ENCODE results near the gene PAX4. TPM values are rescaled to one million over a fixed set of nuclear protein-coding genes. Genes with fewer than 3 reads are reported as not detected.

PAX4 gene
- total and polyA plus RNA-seq, 9 of the 15 experiments (the other 6 are each of a cell fraction or from before 2014, with no cell fraction given), result not detected

GRCh38 chr7:127588697-127589482 is 29.1 kb downstream of the PAX4 start (continued):
- no peak for TF ChIP-seq CUX1 (CRISPR knock-in tag; IDR thresholded peaks at IDR 0.05)
- no peak for TF ChIP-seq ZNF184 (CRISPR knock-in tag; IDR thresholded peaks at IDR 0.05)
- no peak for TF ChIP-seq STAG1 (CRISPR knock-in tag; IDR thresholded peaks at IDR 0.05; ENCODE audit: borderline replicate concordance)
- 0 out of 4 replicates have a peak, but pooled peaks of 1 of the 2 experiments have one; percentile 28 for TF ChIP-seq MLX (CRISPR knock-in tag; conservative IDR thresholded peaks at IDR 0.05)
- TF ChIP-seq CBFA2T3 (IDR thresholded peaks at IDR 0.05), result peak; percentile 39; the same call in 1 of the 2 replicates
- TF ChIP-seq GATAD2A (IDR thresholded peaks at IDR 0.05), result no peak
- no peak for TF ChIP-seq SAFB2 (IDR thresholded peaks at IDR 0.05; ENCODE audit: borderline replicate concordance, low read depth, low read length, severe bottlenecking)
- TF ChIP-seq GABPB2 (CRISPR knock-in tag; conservative IDR thresholded peaks at IDR 0.05), result no peak
- no peak for TF ChIP-seq RNF2 (IDR thresholded peaks at IDR 0.05)
- TF ChIP-seq CBX1 (IDR thresholded peaks at IDR 0.05; ENCODE audit: low read depth), result 0 out of 2 replicates have a peak, but pooled peaks have one; percentile 1
- no peak for TF ChIP-seq ZNF551 (CRISPR knock-in tag; IDR thresholded peaks at IDR 0.05)
- peak; percentile 4 for TF ChIP-seq PRDM10 (IDR thresholded peaks at IDR 0.05; ENCODE audit: partially characterized antibody)
- TF ChIP-seq ZNF57 (CRISPR knock-in tag; IDR thresholded peaks at IDR 0.05), result no peak
- no peak for TF ChIP-seq MED1 (CRISPR knock-in tag; IDR thresholded peaks at IDR 0.05; ENCODE audit: borderline replicate concordance)
- TF ChIP-seq ZSCAN29 (IDR thresholded peaks at IDR 0.05), result no peak
- no peak for TF ChIP-seq DIDO1 (tag; IDR thresholded peaks at IDR 0.05; ENCODE audit: low read depth)
- no peak for TF ChIP-seq ZNF561 (CRISPR knock-in tag; conservative IDR thresholded peaks at IDR 0.05)
- TF ChIP-seq NCOA6 (IDR thresholded peaks at IDR 0.05), result no peak

Data from K562 (cell line).